Stimulated activated CD4-positive, alpha-beta T cell treated with anti-CD3 and anti-CD28 coated beads, TNF-alpha, amount 100 ng/mL, for 1 hour (primary cell): ENCODE data around the gene DDX49.
"Not testable (repeated sequence)": the region's sequence is repeated elsewhere in the genome, so short reads cannot be mapped to it uniquely, and the experiment has no call there.

ENCODE experiments used
- DNase-seq, 3 donors: peaks; one replicate each; pipeline ENCODE4 v3.0.0-alpha.2; 2020; ENCODE audit warnings: low read depth in 3 of 3, low spot score in 1 of 3

Gene DDX49

DNA sequence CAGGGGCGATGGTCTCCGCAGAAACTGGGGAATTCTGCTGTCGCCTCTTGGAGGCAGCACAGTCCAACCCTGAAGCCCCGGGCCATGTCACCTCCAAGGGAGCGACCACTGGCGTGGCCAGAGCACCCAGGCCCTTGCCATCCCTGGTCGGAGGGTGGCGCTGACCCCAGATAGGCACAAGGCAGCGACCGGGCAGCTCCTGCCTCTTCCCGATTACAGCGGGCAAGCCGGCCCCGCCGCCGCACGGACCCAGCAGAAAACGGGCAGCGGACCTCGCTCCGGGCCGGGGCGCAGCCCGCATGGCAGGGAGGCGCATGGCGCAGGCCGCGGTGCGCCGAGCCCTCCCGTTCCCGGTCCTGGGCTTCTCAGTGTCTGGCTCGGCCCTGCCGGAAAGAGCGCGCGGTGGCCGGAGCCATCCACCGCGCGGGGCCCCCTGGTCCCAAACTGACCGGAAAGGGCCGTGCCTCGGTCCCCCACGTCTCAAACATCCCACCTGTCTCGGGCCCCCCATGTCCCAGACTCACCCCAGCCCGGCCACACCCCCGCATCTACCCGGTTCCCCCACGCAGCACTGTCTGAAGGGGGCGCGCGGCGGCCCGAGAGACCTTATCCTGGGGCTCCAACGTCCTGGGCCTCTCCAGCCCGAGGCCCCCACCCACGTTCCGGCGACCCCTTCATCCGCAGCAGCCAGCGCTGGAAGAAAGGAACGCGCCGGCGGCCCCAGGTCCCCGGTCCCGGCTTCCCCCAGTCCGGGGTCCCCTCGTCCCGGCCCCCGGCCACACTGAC, 24.3 kb upstream of the DDX49 start:
- DNase-seq: no peak

GRCh38 chr19:18895824-18896341, 23.6 kb upstream of the DDX49 start, which contains the start of gene CERS1:
Gene CERS1 (minus strand): TSS chr19:18896158. CDS start chr19:18896072, 86 bp downstream.
- no peak for DNase-seq

DNA sequence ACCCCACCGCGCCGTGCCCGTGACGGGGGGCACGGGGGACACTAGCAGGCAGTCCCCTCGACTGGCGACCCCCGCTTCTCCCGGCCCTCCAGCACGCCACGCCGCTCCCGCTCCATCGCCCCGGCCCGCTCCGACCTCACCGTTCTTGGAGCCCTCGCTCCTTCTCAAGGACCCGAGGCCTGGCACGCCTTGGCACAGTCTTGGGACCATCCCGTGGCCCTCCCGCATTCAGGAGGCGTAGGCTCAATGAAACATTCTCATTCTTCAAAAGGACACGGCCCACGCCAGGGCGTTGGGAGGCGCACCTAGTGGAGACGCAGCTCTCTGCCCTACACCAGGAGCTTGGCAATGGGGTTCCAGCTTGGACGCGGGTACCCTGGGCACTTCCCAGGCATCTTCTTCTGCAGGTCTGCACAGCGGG, 23.1 kb upstream of the DDX49 start:
- DNase-seq: no peak

- DNase-seq: no peak
Observed at GRCh38 chr19:18897094-18898029, 22.2 kb upstream of the DDX49 start.

DNA sequence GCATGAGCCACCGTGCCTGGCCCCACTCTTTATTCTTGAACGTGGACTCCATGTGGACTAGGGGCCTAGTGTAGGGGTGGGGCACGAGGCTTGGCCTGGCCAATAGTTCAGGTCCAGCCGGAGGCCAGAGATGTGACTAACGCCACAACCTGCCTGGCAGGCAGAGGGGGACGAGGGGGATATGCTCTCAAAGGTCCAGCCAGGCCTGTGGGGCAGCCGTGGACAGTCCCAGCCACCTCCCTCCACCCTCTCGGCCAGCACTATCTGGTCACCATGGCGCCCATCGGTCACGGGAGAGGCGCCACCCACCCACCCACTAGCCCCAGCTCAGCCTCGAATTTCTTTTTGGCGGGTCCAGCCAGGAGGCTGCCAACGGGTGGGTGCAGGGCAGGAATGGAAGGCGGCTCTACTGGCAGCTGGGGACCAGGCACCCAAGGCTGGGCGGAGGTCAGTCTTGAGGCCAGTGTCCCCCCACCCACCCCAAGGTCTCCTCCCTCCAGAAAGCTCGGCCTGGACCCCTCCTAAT, 21.4 kb upstream of the DDX49 start:
- DNase-seq: no peak

DNA sequence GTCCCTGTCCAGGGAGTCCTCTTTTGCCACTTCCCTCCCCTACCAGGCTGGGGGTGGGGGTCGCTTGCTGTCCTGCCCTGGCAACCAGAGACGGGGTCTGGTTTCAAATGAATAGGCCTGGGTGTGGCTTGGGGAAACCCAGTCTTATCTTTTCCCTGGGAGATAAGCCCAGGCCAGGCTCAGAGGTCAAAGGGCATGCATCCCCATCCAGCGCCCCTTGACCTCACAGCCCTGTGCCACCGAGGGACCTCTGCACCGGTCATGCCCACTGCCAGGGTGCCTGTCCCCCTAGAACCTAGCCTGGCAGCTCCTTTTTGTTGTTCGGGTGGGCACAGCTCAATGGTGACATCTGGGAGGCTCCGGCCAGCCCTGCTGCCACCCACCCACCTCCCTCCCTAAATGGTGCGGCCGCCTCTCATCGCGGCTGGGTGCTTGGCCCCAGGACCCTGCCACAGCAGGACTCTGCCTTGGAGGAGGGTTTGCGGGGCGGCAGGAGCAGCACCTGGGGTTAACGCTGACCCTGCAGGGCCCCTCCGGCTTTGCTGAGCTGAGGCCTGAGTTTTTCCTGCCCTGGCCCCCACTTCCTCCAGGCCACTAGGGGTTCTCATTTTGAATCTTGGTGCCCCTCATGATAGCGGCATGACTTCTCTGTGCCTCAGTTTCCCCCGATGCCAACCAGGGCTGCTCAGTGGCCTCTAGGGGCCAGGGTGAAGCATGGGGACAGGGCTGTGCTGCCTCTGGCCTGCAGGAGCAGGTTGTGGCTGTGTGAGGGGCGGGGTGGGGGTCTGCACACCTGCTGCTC, 20.7 kb upstream of the DDX49 start:
- DNase-seq: no peak

- no peak for DNase-seq
Observed at GRCh38 chr19:18899624-18900560, 19.6 kb upstream of the DDX49 start.

DNA sequence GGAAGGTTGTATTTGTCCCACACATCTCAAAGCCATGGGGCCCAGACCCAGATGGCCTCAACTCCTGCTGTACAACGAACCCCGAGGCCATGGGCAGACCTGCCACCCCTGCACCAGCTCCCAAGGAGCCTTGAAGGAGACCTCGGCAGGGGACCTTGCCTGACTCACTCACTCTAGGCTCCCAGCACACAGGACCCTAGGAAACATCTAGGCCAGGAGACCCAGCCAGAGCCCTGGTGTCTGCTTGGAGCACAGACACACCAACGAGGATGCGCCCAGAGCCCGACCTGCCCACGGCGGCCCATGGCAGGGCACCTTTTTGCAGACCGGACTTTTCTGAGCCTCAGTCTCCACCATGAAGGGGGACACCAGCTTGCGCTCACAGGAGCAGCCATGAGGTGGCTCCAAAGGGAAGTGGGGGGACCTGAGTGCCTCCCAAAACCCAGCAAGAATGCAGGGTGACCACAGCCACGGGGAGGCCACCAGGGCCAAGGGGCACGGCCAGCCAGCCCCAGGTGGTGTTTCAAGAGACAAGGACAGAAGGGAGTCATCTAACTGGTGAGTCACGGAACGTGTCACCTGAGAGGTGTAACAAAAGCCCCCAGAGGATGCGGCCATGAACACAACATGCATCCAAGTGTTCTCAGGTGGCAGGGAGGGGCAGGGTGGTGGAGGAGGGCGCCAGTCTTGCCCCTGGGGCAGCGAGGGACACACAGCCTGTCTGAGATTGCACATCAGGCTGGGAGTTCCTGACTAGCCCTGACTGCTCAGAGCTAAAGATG, 18.6 kb upstream of the DDX49 start:
- DNase-seq: no peak

DNA sequence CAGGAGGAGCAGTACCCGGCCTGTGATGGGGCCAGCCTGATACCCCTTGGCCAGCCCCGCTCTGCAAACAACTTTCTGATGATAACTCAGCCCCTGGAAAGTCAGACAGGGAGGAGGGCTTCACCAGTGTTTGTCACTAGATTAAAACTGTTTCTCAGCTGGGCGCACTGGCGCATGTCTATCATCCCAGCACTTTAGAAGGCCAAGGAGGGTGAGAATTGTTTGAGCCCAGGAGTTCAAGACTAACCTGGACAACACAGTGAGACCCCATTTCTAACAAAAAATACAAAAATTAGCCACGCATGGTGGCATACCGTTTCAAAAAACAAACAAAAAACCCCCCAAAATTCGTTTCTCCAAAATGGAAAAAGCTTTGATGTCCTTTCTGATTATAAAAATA, 18.0 kb upstream of the DDX49 start:
- DNase-seq: no peak

GRCh38 chr19:18902519-18902918, 17.0 kb upstream of the DDX49 start:
- not testable (repeated sequence) for DNase-seq

- no peak for DNase-seq
Observed at GRCh38 chr19:18903156-18904037, 16.1 kb upstream of the DDX49 start.

DNA sequence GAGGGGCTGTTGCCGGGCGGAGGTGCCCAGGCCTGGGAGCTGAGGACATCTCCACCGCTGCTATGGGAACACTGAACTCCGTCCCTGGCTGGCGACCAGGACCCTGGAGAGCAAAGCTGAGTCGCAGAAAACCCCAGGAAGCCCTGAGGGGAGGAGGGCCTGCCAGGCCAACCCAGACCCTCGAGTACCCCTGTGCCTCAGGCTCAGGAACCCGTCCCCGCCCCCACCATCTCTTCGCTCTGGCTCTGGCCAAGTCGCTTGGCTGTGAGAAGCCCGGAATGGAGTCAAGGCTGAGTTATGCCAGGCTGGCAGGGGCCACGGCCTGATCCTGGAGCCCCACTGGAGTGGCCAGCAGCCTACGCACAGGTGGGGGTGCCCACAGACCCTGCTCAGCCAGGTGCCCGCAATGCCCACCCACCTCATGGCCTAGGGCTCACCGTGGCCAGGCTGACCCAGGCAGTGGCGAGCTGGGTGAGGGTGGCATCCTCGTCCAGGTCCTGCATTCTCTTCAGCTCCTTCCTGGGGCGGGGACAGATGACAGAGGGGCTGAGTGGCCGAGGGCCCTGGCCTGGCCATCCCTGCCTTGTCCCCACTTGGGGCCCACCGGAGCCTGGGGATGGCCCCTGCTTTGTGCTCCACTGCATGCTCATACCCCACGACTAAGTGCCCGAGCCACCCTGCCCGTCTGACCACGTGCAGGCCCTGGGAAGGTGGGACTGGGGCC, 15.0 kb upstream of the DDX49 start:
- no peak for DNase-seq

DNA sequence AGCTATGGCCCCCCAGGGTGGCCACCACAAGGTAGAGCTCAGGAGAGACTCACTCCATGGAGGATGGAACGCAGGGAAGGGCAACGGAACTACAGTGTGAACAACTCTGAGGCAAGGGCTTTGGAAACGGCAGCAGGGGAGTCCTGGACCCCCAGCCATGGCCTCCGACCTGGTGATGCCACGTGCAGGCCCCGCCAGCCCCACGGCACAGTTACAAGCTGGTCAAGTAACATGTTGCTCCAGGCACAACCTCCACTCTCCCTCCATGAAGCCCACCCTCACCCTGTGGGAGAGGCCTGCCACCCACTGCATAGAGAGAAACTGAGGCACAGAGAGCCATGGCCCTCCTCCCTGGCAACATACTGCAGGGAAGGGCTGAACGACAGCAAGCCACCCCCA, 14.5 kb upstream of the DDX49 start:
- no peak for DNase-seq

DNA sequence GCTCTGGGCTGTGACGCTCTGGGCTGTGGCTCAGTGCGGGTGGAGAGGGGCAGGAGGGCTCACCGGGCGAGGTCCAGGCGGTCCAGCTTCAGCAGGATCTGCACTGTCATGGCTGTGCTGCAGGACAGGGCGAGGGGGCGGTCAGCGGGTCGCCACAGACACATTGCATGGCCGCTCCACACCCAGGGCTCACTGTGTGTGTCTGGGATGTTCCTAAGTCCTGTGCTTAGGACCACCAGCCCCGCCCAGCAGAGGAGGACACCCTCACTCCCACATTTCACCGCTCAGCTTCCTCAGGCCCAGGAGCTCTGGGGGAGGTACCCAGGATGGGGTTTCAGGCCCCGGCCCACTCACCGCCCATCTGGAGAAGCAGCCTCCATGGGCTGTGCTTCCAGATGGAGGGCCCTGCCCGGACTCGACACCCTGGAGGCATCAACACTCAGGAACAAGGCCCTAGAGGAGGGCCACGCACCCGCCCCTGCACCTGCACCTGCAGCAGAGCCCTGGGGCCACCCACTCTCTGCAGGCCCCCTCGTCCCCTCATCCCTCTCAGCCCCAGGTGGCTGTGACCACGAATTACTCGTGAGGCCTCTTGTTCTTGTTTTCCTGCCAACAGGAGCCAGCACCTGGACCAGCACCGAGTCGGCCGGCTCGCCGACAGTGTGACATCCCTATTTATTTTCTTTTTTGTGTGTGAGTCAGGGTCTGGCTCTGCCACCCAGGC, 13.8 kb upstream of the DDX49 start:
- DNase-seq: no peak

- no peak for DNase-seq
Observed at GRCh38 chr19:18906605-18907519, 12.7 kb upstream of the DDX49 start.
